ENCODE results near the gene PRDM16. TPM values are rescaled to one million over a fixed set of nuclear protein-coding genes. Genes with fewer than 3 reads are reported as not detected.

The PRDM16 gene
- total and polyA plus RNA-seq, 2 of the 4 experiments (the other 2 are of a cell fraction), result 0.02 TPM; not detected in 1

- Histone ChIP-seq H3K4me1 (ENCODE audit: control insufficient read depth, insufficient read depth, low read length) (no peaks in the 10 kb centered on the region), H3K36me3 (ENCODE audit: control insufficient read depth, insufficient read depth, low read length) (no peaks in the 10 kb centered on the region), H3K4ac (ENCODE audit: low read depth, low read length) (no peak overlapping the region), H3K9me1 (ENCODE audit: insufficient read depth, low read length) (no peaks in the 10 kb centered on the region), H2AFZ (replicated peaks; ENCODE audit: low read length, poor library complexity) (no peak overlapping the region), H4K20me1 (ENCODE audit: insufficient read depth, low read length) (no peaks in the 10 kb centered on the region), H3K56ac (ENCODE audit: extremely low read depth, insufficient read depth, low read length) (no peak overlapping the region), H3K9ac (ENCODE audit: low read depth, low read length) (no peak overlapping the region), H3K27ac (ENCODE audit: insufficient read depth, low read length) (no peak overlapping the region), H2BK120ac (ENCODE audit: low read depth, low read length) (no peak overlapping the region), H3K9me3 (ENCODE audit: control insufficient read depth, insufficient read depth, low read length) (no peaks in the 10 kb centered on the region), H3K79me1 (ENCODE audit: low read depth in 1 of 2, low read length in 2 of 2) (no peaks in the 10 kb centered on the region), H2BK15ac (ENCODE audit: low read depth, low read length) (no peak overlapping the region), H3K27me3 (ENCODE audit: control insufficient read depth, insufficient read depth, low read length) (peaks cover 2% of the 10 kb centered on the region; the same call in 1 of the 2 replicates), H2AK9ac (replicated peaks; ENCODE audit: low read depth, low read length, poor library complexity) (no peak overlapping the region), H4K5ac (ENCODE audit: low read depth, low read length) (no peak overlapping the region), H4K91ac (ENCODE audit: insufficient read depth, low read depth, low read length) (no peak overlapping the region), H3K14ac (replicated peaks; ENCODE audit: low read depth, low read length) (no peak overlapping the region), H3K4me3 (ENCODE audit: insufficient read depth, low read depth, low read length) (no peak overlapping the region), H4K8ac (ENCODE audit: low read depth in 2 of 2, low read length in 2 of 2) (no peak overlapping the region), H3K4me2 (ENCODE audit: low read depth, low read length) (no peak overlapping the region), H3K18ac (ENCODE audit: low read depth, low read length) (no peak overlapping the region), H2AK5ac (ENCODE audit: low read depth, low read length) (no peak overlapping the region), H3K23ac (ENCODE audit: low read depth, low read length) (no peak overlapping the region), H2BK20ac (ENCODE audit: low read depth, low read length) (no peak overlapping the region), H2BK5ac (ENCODE audit: low read depth, low read length, poor library complexity, severe bottlenecking) (no peak overlapping the region)
- dilution Hi-C loops (cut with HindIII; ENCODE audit: low sequenced_read_pairs, unreplicated experiment) (no loop called here), intact Hi-C loops (cut with micrococcal nuclease) (no loop called here), in situ Hi-C loops (cut with MboI; ENCODE audit: low sequenced_read_pairs) (no loop called here)
- CTCF ChIA-PET, result no interaction called here
- no TSS peak for BruUV-seq (replicated peaks)
- DNase-seq, result no peak
- POLR2A ChIA-PET (ENCODE audit: unreplicated experiment), result no interaction called here
- 52% methylated on average over 5 of the region's 12 CpGs; no CpG with 5 or more reads in 1 of the 2 experiments for WGBS, 2 experiments (ENCODE audit: extremely low coverage in 2 of 2, insufficient read length in 1 of 2)
- TF ChIP-seq RAD21 (IDR thresholded peaks at IDR 0.05; ENCODE audit: low read length) (no peak), MAFK (IDR thresholded peaks at IDR 0.05; ENCODE audit: low read depth, low read length) (no peak), CHD1 (IDR thresholded peaks at IDR 0.05; ENCODE audit: low read depth, low read length) (no peak), MAZ (IDR thresholded peaks at IDR 0.05; ENCODE audit: borderline replicate concordance, low read depth, low read length) (no peak), SMC3 (IDR thresholded peaks at IDR 0.05; ENCODE audit: low read depth, low read length) (no peak), CTCF (conservative IDR thresholded peaks at IDR 0.05; ENCODE audit: low read depth, low read length) (no peak), RFX5 (IDR thresholded peaks at IDR 0.05; ENCODE audit: low read depth, low read length) (no peak), BHLHE40 (IDR thresholded peaks at IDR 0.05; ENCODE audit: low read depth, low read length) (no peak), CEBPB (IDR thresholded peaks at IDR 0.05; ENCODE audit: low read depth, low read length) (no peak), USF2 (IDR thresholded peaks at IDR 0.05; ENCODE audit: low read depth, low read length) (no peak), NFE2L2 (IDR thresholded peaks at IDR 0.05; ENCODE audit: low read depth, low read length) (no peak), RCOR1 (IDR thresholded peaks at IDR 0.05; ENCODE audit: insufficient replicate concordance, low read length) (no peak), FOS (IDR thresholded peaks at IDR 0.05; ENCODE audit: low read depth, low read length) (no peak), POLR2A (IDR thresholded peaks at IDR 0.05; ENCODE audit: low read depth, low read length) (no peak), ELK1 (IDR thresholded peaks at IDR 0.05; ENCODE audit: borderline replicate concordance, low read depth, low read length) (no peak), MXI1 (IDR thresholded peaks at IDR 0.05; ENCODE audit: borderline replicate concordance, low read depth, low read length) (no peak)
- ATAC-seq (ENCODE audit: low read depth), result no peak
Measured at GRCh38 chr1:3084726-3085125, 15.7 kb downstream of the PRDM16 start.
